HepG2 (cell line): ENCODE measurements around the gene SSH3. TPM values are rescaled to one million over a fixed set of nuclear protein-coding genes. Genes with fewer than 3 reads are reported as not detected.

Experiments used
- DMTF1 ChIP-seq: sonication (generic); formaldehyde crosslinking; IDR thresholded peaks from 2 replicates; pipeline ENCODE4 v1.4.0; 2020; ENCODE audit warnings: mild to moderate bottlenecking, missing genetic modification reagents
- FOSL1 ChIP-seq: sonication (generic); formaldehyde crosslinking; IDR thresholded peaks from 2 replicates; pipeline ENCODE4 v1.9.0; 2021; ENCODE audit warnings: missing genetic modification reagents, borderline replicate concordance
- HOXA7 ChIP-seq: sonication (generic); formaldehyde crosslinking; IDR thresholded peaks from 2 replicates; pipeline ENCODE4 v1.8.1; 2022; ENCODE audit warnings: mild to moderate bottlenecking, missing genetic modification reagents, moderate library complexity
- KLF9 ChIP-seq: IDR thresholded peaks from 2 replicates; pipeline ENCODE4 v1.6.1; 2016; ENCODE audit warnings: low read depth
- MATR3 ChIP-seq: sonication (generic); formaldehyde crosslinking; IDR thresholded peaks from 2 replicates; pipeline ENCODE4 v1.4.0; 2020; ENCODE audit warnings: missing genetic modification reagents
- NFYC ChIP-seq: IDR thresholded peaks from 2 replicates; pipeline ENCODE4 v1.6.1; 2016; ENCODE audit warnings: missing genetic modification reagents, missing compliant biosample characterization
- RORA ChIP-seq: sonication (generic); formaldehyde crosslinking; IDR thresholded peaks from 2 replicates; pipeline ENCODE4 v1.5.0; 2020; ENCODE audit warnings: mild to moderate bottlenecking, missing genetic modification reagents, moderate library complexity
- TAF15 ChIP-seq: fragments of 200-400 bp; formaldehyde crosslinking; IDR thresholded peaks from one replicate; pipeline ENCODE4 v1.6.1; 2018; ENCODE audit warnings: mild to moderate bottlenecking, low read depth, low read length; ENCODE audit not compliant: poor library complexity, severe bottlenecking
- TBX2 ChIP-seq: sonication (generic); formaldehyde crosslinking; IDR thresholded peaks from 2 replicates; pipeline ENCODE4 v1.5.0; 2020; ENCODE audit warnings: missing genetic modification reagents, mild to moderate bottlenecking, borderline replicate concordance
- ZHX1 ChIP-seq: sonication (generic); formaldehyde crosslinking; IDR thresholded peaks from 2 replicates; pipeline ENCODE4 v1.8.1; 2022; ENCODE audit warnings: low read depth, mild to moderate bottlenecking, missing genetic modification reagents
- ZNF557 ChIP-seq: sonication (generic); formaldehyde crosslinking; IDR thresholded peaks from 2 replicates; pipeline ENCODE4 v1.4.0; 2020; ENCODE audit warnings: missing genetic modification reagents
- ZNF777 ChIP-seq: sonication (generic); formaldehyde crosslinking; IDR thresholded peaks from 2 replicates; pipeline ENCODE4 v1.4.0; 2020; ENCODE audit warnings: missing genetic modification reagents
- polyA plus RNA-seq, 8 experiments: library from polyadenylated mRNA; depleted of rRNA in 3 of 8; stranded (reverse) in 7 of 8; unstranded in 1 of 8; fragments of >200 nt; fragmentation: Illumina TruSeq in 4 of 8; extraction: Trizol in 4 of 8; gene quantifications; 2 replicates each; pipeline versions ENCODE4 v1.2.1 to v1.2.3, GENCODE V29; 2011 to 2016; ENCODE audit warnings: low read depth in 4 of 8, missing spikeins in 1 of 8, mixed read lengths in 1 of 8; ENCODE audit not compliant: insufficient read depth in 1 of 8
- total RNA-seq, 5 experiments: library from RNA; depleted of rRNA; stranded (reverse); fragments of >200 nt; fragmentation: Illumina TruSeq; extraction: Trizol; gene quantifications; 2 replicates each; pipeline ENCODE4 v1.2.3, GENCODE V29; 2016; ENCODE audit warnings: low read depth in 1 of 5
- TF ChIP-seq, protein P1 (sequence below): sonication (generic); formaldehyde crosslinking; IDR thresholded peaks from 2 replicates; pipeline ENCODE4 v1.9.0; 2021; ENCODE audit warnings: missing genetic modification reagents, borderline replicate concordance
- TF ChIP-seq, protein P2 (sequence below): sonication (generic); formaldehyde crosslinking; IDR thresholded peaks from 2 replicates; pipeline ENCODE4 v1.5.1; 2020; ENCODE audit warnings: mild to moderate bottlenecking, missing genetic modification reagents, borderline replicate concordance

The SSH3 gene
- total and polyA plus RNA-seq, 2 of the 13 experiments (the other 11 are each of a cell fraction or from before 2014, with no cell fraction given), result 12.4 to 18.8 TPM

- TF ChIP-seq, protein P1, sequence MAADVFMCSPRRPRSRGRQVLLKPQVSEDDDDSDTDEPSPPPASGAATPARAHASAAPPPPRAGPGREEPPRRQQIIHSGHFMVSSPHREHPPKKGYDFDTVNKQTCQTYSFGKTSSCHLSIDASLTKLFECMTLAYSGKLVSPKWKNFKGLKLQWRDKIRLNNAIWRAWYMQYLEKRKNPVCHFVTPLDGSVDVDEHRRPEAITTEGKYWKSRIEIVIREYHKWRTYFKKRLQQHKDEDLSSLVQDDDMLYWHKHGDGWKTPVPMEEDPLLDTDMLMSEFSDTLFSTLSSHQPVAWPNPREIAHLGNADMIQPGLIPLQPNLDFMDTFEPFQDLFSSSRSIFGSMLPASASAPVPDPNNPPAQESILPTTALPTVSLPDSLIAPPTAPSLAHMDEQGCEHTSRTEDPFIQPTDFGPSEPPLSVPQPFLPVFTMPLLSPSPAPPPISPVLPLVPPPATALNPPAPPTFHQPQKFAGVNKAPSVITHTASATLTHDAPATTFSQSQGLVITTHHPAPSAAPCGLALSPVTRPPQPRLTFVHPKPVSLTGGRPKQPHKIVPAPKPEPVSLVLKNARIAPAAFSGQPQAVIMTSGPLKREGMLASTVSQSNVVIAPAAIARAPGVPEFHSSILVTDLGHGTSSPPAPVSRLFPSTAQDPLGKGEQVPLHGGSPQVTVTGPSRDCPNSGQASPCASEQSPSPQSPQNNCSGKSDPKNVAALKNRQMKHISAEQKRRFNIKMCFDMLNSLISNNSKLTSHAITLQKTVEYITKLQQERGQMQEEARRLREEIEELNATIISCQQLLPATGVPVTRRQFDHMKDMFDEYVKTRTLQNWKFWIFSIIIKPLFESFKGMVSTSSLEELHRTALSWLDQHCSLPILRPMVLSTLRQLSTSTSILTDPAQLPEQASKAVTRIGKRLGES (CRISPR knock-in tag), result no peak
- no peak for TF ChIP-seq DMTF1 (CRISPR knock-in tag)
- no peak for TF ChIP-seq FOSL1 (CRISPR knock-in tag)
- no peak for TF ChIP-seq KLF9 (CRISPR knock-in tag)
- no peak for TF ChIP-seq RORA
- TF ChIP-seq ZNF777 (CRISPR knock-in tag), result no peak; the same call in 1 of the 2 replicates
- TF ChIP-seq NFYC, result no peak
- no peak for TF ChIP-seq TAF15
- no peak for TF ChIP-seq MATR3 (CRISPR knock-in tag)
- TF ChIP-seq HOXA7 (CRISPR knock-in tag), result no peak
- TF ChIP-seq, protein P2, sequence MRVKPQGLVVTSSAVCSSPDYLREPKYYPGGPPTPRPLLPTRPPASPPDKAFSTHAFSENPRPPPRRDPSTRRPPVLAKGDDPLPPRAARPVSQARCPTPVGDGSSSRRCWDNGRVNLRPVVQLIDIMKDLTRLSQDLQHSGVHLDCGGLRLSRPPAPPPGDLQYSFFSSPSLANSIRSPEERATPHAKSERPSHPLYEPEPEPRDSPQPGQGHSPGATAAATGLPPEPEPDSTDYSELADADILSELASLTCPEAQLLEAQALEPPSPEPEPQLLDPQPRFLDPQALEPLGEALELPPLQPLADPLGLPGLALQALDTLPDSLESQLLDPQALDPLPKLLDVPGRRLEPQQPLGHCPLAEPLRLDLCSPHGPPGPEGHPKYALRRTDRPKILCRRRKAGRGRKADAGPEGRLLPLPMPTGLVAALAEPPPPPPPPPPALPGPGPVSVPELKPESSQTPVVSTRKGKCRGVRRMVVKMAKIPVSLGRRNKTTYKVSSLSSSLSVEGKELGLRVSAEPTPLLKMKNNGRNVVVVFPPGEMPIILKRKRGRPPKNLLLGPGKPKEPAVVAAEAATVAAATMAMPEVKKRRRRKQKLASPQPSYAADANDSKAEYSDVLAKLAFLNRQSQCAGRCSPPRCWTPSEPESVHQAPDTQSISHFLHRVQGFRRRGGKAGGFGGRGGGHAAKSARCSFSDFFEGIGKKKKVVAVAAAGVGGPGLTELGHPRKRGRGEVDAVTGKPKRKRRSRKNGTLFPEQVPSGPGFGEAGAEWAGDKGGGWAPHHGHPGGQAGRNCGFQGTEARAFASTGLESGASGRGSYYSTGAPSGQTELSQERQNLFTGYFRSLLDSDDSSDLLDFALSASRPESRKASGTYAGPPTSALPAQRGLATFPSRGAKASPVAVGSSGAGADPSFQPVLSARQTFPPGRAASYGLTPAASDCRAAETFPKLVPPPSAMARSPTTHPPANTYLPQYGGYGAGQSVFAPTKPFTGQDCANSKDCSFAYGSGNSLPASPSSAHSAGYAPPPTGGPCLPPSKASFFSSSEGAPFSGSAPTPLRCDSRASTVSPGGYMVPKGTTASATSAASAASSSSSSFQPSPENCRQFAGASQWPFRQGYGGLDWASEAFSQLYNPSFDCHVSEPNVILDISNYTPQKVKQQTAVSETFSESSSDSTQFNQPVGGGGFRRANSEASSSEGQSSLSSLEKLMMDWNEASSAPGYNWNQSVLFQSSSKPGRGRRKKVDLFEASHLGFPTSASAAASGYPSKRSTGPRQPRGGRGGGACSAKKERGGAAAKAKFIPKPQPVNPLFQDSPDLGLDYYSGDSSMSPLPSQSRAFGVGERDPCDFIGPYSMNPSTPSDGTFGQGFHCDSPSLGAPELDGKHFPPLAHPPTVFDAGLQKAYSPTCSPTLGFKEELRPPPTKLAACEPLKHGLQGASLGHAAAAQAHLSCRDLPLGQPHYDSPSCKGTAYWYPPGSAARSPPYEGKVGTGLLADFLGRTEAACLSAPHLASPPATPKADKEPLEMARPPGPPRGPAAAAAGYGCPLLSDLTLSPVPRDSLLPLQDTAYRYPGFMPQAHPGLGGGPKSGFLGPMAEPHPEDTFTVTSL (CRISPR knock-in tag), result no peak
- TF ChIP-seq ZHX1, result no peak
- no peak for TF ChIP-seq ZNF557 (CRISPR knock-in tag)
- peak; percentile 46; the same call in 1 of the 2 replicates for TF ChIP-seq TBX2 (CRISPR knock-in tag)
Measured at GRCh38 chr11:67303835-67304411, 593 bp downstream of the SSH3 start (continued).
